Uterus (tissue), 4 donors: ENCODE measurements around the gene HSPA1B. TPM values are rescaled to one million over a fixed set of nuclear protein-coding genes. Genes with fewer than 3 reads are reported as not detected.
"Not testable (repeated sequence)": the region's sequence is repeated elsewhere in the genome, so short reads cannot be mapped to it uniquely, and the experiment has no call there.

Source experiments
- DNase-seq, 2 donors: peaks; one replicate each; pipeline ENCODE4 v3.0.0-alpha.2; 2019 to 2020
- H3K27ac ChIP-seq, 2 donors: fragments of 200-600 bp; sonication (generic); 1 replicate in 1 of 2; 2 replicates in 1 of 2; pipeline ENCODE4 v1.5.1; 2016 to 2018
- H3K27me3 ChIP-seq, 2 donors: fragments of 200-600 bp; sonication (generic); one replicate each; pipeline ENCODE4 v1.5.1; 2018 to 2019; ENCODE audit warnings: control low read depth in 1 of 2
- H3K36me3 ChIP-seq, 2 donors: fragments of 200-600 bp; sonication (generic); one replicate each; pipeline ENCODE4 v1.5.1; 2019; ENCODE audit warnings: control low read depth in 1 of 2
- H3K4me1 ChIP-seq, 2 donors: fragments of 200-600 bp; sonication (generic); one replicate each; pipeline ENCODE4 v1.5.1; 2018 to 2019; ENCODE audit warnings: control low read depth in 1 of 2
- H3K4me3 ChIP-seq, 2 donors: fragments of 200-600 bp; sonication (generic); 1 replicate in 1 of 2; 2 replicates in 1 of 2; pipeline ENCODE4 v1.5.1; 2018 to 2019; ENCODE audit warnings: mild to moderate bottlenecking in 1 of 2
- H3K9me3 ChIP-seq, 2 donors: fragments of 200-600 bp; sonication (generic); one replicate each; pipeline ENCODE4 v1.5.1; 2019; ENCODE audit warnings: control low read depth in 1 of 2
- POLR2A ChIP-seq, 2 donors: fragments of 450-650 bp; IDR thresholded peaks; one replicate each; pipeline ENCODE4 v1.6.1; 2016; ENCODE audit warnings: antibody characterized with exemption in 2 of 2, mild to moderate bottlenecking in 1 of 2, moderate library complexity in 1 of 2
- intact Hi-C: fragments of 100-400 bp; cut with DNase I; formaldehyde crosslinking; loops from one replicate; pipeline ENCODE4 v1.15.1; 2023; ENCODE audit warnings: low total_unique reads
- total RNA-seq, 4 donors: library from RNA; depleted of rRNA in 3 of 4; stranded (reverse); fragments of >200 nt in 3 of 4; gene quantifications; one replicate each; pipeline versions ENCODE4 v1.1.0 to v1.2.4, GENCODE V29; 2014 to 2023
- TF ChIP-seq, protein P1 (sequence below), 4 experiments: fragments of 200-600 bp in 2 of 4; fragments of 450-650 bp in 2 of 4; sonication (generic) in 2 of 4; IDR thresholded peaks; one replicate each; pipeline ENCODE4 v1.5.1; 2016 to 2019; ENCODE audit warnings: antibody characterized with exemption in 4 of 4, mild to moderate bottlenecking in 2 of 4, moderate library complexity in 1 of 4
- donor health status: DM: yes; HTN: yes; CAD: no.

The HSPA1B gene
- total RNA-seq, 4 donors from 2014 or later, result 40.3 to 268 (median 152) TPM

DNA sequence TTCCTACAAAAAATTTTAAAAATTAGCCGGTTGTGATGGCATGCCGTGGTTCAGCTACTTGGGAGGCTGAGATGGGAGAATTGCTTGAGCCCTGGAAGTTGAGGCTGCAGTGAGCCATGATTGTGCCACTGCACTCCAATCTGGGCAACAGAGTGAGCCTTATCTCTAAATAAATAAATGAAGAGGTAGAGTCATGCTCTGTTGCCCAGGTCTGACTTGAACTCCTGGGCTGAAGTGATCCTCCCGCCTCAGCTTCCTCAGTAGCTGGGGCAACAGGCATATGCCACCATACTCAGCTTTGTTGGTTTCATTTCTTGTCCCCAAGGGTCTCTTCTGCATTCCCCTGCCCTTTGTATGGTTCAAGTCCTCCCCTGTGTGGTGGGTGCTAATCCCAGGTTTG is 17.0 kb downstream of the HSPA1B start:
- DNase-seq, result no peak
- no peaks in the 10 kb centered on the region for H3K4me1 ChIP-seq
- no peaks in the 10 kb centered on the region for H3K36me3 ChIP-seq
- no peak overlapping the region for H3K4me3 ChIP-seq
- no peaks in the 10 kb centered on the region for H3K9me3 ChIP-seq
- no peaks in the 10 kb centered on the region for H3K27me3 ChIP-seq
- H3K27ac ChIP-seq, result no peak overlapping the region
- TF ChIP-seq POLR2A (IDR thresholded peaks at IDR 0.05), result no peak
- TF ChIP-seq, protein P1, sequence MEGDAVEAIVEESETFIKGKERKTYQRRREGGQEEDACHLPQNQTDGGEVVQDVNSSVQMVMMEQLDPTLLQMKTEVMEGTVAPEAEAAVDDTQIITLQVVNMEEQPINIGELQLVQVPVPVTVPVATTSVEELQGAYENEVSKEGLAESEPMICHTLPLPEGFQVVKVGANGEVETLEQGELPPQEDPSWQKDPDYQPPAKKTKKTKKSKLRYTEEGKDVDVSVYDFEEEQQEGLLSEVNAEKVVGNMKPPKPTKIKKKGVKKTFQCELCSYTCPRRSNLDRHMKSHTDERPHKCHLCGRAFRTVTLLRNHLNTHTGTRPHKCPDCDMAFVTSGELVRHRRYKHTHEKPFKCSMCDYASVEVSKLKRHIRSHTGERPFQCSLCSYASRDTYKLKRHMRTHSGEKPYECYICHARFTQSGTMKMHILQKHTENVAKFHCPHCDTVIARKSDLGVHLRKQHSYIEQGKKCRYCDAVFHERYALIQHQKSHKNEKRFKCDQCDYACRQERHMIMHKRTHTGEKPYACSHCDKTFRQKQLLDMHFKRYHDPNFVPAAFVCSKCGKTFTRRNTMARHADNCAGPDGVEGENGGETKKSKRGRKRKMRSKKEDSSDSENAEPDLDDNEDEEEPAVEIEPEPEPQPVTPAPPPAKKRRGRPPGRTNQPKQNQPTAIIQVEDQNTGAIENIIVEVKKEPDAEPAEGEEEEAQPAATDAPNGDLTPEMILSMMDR (IDR thresholded peaks at IDR 0.05), result no peak
- intact Hi-C loops, result no loop called here

DNA sequence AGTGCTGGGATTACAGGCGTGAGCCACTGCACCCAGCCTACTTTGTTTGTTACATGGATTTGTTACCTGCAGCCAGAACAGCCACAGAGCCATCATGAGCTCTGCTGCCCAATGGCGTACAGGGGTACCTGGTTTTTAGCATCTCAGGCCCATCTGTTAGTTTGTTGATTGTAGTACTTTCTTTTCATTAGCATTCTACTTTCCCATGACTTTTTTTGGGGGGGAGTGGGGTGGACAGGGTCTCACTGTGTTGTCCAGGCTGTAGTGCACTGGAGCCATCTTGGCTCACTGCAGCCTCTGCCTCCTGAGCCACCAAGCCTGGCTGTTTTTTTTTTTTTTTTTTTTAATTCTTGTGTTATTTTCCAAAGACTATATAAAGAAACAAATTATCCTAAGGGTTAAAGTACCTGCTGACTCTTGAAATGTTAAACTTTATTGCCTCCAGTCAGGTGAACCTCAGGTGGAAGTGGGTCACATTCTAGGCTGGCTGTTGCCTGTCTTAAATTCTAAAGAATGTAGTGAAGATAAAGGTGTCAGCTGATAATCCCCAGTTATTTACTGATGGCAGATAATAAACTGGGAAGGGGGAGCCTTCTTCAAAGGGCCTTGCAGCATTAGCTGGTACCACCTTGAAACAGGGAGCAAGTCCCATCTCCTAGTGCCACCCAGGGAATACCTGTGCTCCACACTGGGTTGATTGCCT is 19.9 kb downstream of the HSPA1B start:
- no peak for DNase-seq
- Histone ChIP-seq H3K4me3 (no peak overlapping the region), H3K4me1 (no peaks in the 10 kb centered on the region), H3K36me3 (no peaks in the 10 kb centered on the region), H3K27ac (no peak overlapping the region), H3K27me3 (no peaks in the 10 kb centered on the region), H3K9me3 (no peaks in the 10 kb centered on the region)
- no peak for TF ChIP-seq POLR2A (IDR thresholded peaks at IDR 0.05)
- TF ChIP-seq, protein P1 (IDR thresholded peaks at IDR 0.05), result no peak
- intact Hi-C loops, result no loop called here

DNA sequence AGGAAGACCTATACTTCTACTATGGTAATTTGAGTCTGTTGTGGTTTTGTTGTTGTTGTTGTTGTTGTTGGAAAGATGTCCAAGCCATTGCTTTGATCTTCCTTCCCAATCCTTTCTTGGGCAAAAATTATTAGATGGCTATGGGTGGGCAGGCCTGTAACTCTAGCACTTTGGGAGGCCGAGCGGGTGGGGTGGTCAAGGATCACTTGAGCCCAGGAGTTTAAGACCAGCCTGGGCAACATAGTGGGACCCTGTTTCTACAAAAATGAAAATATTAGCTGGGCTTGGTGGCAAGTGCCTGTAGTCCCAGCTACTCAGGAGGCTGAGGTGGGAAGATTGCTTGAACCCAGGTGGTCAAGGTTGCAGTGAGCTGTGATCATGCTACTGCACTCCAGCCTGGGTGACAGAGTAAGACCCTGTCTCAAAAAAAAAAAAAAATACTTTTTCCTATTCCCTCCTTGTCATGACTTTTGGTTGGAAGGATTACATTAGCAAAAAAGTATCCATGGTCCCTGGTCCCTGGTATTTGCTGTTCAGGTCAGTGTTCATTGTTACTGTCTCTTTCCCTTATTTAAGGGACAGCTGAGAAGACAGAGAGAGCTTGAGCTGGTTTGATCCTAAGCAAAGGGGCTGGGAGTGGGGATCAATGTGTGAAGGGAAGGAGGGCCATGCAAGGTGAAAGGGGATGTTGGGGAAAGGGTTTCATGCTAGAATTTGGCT is 23.4 kb downstream of the HSPA1B start:
- H3K27ac ChIP-seq, result no peak overlapping the region
- H3K36me3 ChIP-seq, result no peaks in the 10 kb centered on the region
- H3K4me1 ChIP-seq, result no peaks in the 10 kb centered on the region
- H3K9me3 ChIP-seq, result no peaks in the 10 kb centered on the region
- H3K27me3 ChIP-seq, result no peaks in the 10 kb centered on the region
- TF ChIP-seq POLR2A (IDR thresholded peaks at IDR 0.05), result no peak
- TF ChIP-seq, protein P1 (IDR thresholded peaks at IDR 0.05), result no peak
- no peak overlapping the region for H3K4me3 ChIP-seq
- DNase-seq, result no peak
- intact Hi-C loops, result no loop called here

DNA sequence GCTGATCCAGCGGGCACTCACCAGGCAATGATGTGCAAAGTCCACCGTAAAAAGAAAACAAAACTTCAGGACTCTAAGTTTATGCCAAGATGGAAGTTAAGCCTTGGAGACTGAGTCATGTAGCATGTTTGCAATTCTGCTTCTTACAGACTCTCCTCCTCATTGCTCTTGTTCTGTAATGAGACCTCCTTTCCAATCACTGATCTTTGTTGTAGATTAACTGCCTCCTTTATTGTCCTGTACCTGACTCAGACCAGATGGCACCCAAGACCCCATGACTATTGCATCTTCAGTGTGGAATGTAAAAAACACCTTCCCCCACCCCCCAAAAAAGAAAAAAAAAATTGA is 23.9 kb downstream of the HSPA1B start:
- Histone ChIP-seq H3K4me1 (no peaks in the 10 kb centered on the region), H3K27ac (no peak overlapping the region), H3K9me3 (no peaks in the 10 kb centered on the region), H3K4me3 (no peak overlapping the region), H3K36me3 (no peaks in the 10 kb centered on the region), H3K27me3 (no peaks in the 10 kb centered on the region)
- no peak for TF ChIP-seq POLR2A (IDR thresholded peaks at IDR 0.05)
- TF ChIP-seq, protein P1 (IDR thresholded peaks at IDR 0.05), result no peak
- DNase-seq, result no peak
- intact Hi-C loops, result no loop called here

DNA sequence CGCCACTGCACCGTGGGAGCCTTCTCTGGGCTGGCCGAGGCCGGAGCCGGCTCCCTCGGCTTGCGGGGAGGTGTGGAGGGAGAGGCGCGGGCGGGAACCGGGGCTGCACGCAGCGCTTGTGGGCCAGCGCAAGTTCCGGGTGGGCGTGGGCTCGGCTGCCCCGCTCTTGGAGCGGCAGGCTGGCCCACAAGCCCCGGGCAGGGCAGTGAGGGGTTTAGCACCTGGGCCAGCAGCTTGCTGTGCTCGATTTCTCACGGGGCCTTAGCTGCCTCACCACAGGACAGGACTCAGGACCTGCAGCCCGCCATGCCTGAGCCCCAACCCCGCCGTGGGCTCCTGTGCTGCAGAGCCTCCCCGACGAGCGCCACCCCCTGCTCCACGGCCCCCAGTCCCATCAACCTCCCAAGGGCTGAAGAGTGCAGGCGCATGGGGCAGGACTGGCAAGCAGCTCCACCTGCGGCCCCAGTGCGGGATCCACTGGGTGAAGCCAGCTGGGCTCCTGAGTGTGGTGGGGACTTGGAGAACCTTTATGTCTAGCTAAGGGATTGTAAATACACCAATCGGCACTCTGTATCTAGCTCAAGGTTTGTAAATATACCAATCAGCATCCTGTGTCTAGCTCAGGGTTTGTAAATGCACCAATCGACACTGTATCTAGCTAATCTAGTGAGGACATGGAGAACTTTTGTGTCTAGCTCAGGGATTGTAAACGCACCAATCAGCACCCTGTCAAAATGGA is 24.6 kb downstream of the HSPA1B start:
- H3K4me3 ChIP-seq, H3K9me3 ChIP-seq, H3K36me3 ChIP-seq, DNase-seq, intact Hi-C loops, H3K27me3 ChIP-seq, H3K27ac ChIP-seq, H3K4me1 ChIP-seq: not testable (repeated sequence)

DNA sequence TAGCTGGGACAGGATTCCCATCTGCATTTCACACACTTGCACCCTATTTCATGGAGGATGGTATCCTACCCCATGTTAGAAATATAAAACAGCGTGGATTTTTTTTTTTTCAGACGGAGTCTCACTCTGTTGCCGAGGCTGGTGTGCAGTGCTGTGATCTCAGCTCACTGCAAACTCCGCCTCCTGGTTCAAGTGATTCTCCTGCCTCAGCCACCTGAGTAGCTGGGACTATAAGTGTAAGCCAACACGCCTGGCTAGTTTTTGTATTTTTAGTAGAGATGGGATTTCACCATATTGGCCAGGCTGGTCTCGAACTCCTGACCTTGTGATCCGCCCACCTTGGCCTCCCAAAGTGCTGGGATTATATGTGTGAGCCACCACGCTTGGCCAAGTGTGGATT is 30.2 kb downstream of the HSPA1B start:
- H3K4me1 ChIP-seq, H3K36me3 ChIP-seq, intact Hi-C loops, H3K27me3 ChIP-seq, H3K9me3 ChIP-seq, H3K27ac ChIP-seq, DNase-seq, H3K4me3 ChIP-seq: not testable (repeated sequence)
